AG04450 (cell line): ENCODE data around the gene ZCWPW1. TPM values are rescaled to one million over a fixed set of nuclear protein-coding genes. Genes with fewer than 3 reads are reported as not detected.
A peak's percentile ranks its signal among the peaks of the same experiment; 100 is the strongest.

Experiments
- CTCF ChIA-PET: fragments of 300-600, 350-600 bp; formaldehyde crosslinking; extraction: SDS; loops from one replicate; lab custom pipeline; 2022; ENCODE audit warnings: antibody characterized with exemption, inconsistent platforms; lab: Charles Lee
- POLR2A ChIA-PET: fragments of 350-600 bp; formaldehyde crosslinking; extraction: SDS; loops from one replicate; lab custom pipeline; 2021; ENCODE audit warnings: antibody characterized with exemption, inconsistent platforms; lab: Yijun Ruan, JAX
- DNase-seq: peaks from one replicate; pipeline ENCODE4 v3.0.0-alpha.2; 2011; ENCODE audit warnings: low read depth, low spot score
- H3K27ac ChIP-seq: one replicate; pipeline ENCODE4 v1.5.1; 2012; ENCODE audit warnings: low read depth, low read length, control low read depth
- H3K27me3 ChIP-seq: one replicate; pipeline ENCODE4 v1.6.0; 2012; ENCODE audit warnings: low read length; ENCODE audit not compliant: control insufficient read depth, insufficient read depth
- H3K4me3 ChIP-seq: 2 replicates; pipeline ENCODE4 v1.5.1; 2011; ENCODE audit warnings: mild to moderate bottlenecking, low read depth, low read length, control low read depth
- H3K9me3 ChIP-seq: 2 replicates; pipeline ENCODE4 v1.5.1; 2012; ENCODE audit warnings: low read length; ENCODE audit not compliant: control insufficient read depth, insufficient read depth
- polyA plus RNA-seq: library from polyadenylated mRNA; depleted of rRNA; stranded (reverse); fragments of >200 nt; gene quantifications from 2 replicates; pipeline ENCODE4 v1.2.3, GENCODE V29; 2011
- TF ChIP-seq, protein P1 (sequence below): IDR thresholded peaks from 2 replicates; pipeline ENCODE4 v1.5.1; 2011; ENCODE audit warnings: low read depth, low read length, control low read depth, inconsistent platforms

ZCWPW1 gene
- polyA plus RNA-seq, 1 experiment = 1.5 TPM

GRCh38 chr7:100433276-100433591 is 4.7 kb upstream of the ZCWPW1 start:
- POLR2A ChIA-PET = no interaction called here
- CTCF ChIA-PET = no interaction called here

GRCh38 chr7:100432621-100433275 is 4.2 kb upstream of the ZCWPW1 start:
- no peak overlapping the region for H3K27ac ChIP-seq
- no peaks in the 10 kb centered on the region for H3K27me3 ChIP-seq
- H3K9me3 ChIP-seq = peaks cover 4% of the 10 kb centered on the region; the same call in 1 of the 2 replicates
- H3K4me3 ChIP-seq = no peak overlapping the region
- DNase-seq = no peak
- CTCF ChIA-PET = interaction anchor here (0.6 kb wide), 1 partner anchor 26 kb away, joined by 3 read pairs; no protein-coding TSS in a partner anchor
- TF ChIP-seq, protein P1, sequence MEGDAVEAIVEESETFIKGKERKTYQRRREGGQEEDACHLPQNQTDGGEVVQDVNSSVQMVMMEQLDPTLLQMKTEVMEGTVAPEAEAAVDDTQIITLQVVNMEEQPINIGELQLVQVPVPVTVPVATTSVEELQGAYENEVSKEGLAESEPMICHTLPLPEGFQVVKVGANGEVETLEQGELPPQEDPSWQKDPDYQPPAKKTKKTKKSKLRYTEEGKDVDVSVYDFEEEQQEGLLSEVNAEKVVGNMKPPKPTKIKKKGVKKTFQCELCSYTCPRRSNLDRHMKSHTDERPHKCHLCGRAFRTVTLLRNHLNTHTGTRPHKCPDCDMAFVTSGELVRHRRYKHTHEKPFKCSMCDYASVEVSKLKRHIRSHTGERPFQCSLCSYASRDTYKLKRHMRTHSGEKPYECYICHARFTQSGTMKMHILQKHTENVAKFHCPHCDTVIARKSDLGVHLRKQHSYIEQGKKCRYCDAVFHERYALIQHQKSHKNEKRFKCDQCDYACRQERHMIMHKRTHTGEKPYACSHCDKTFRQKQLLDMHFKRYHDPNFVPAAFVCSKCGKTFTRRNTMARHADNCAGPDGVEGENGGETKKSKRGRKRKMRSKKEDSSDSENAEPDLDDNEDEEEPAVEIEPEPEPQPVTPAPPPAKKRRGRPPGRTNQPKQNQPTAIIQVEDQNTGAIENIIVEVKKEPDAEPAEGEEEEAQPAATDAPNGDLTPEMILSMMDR = no peak
- POLR2A ChIA-PET = no interaction called here

More at GRCh38 chr7:100433276-100433591, 4.7 kb upstream of the ZCWPW1 start:
- DNase-seq = no peak
- H3K27me3 ChIP-seq = no peaks in the 10 kb centered on the region
- H3K27ac ChIP-seq = no peak overlapping the region
- TF ChIP-seq, protein P1 = no peak
- H3K4me3 ChIP-seq = no peak overlapping the region
- no peaks in the 10 kb centered on the region; the same call in 1 of the 2 replicates for H3K9me3 ChIP-seq

GRCh38 chr7:100432053-100432452 is 3.5 kb upstream of the ZCWPW1 start:
- ChIA-PET CTCF (interaction anchor here (0.6 kb wide), 1 partner anchor 25 kb away, joined by 3 read pairs; no protein-coding TSS in a partner anchor), POLR2A (interaction anchor here (1.1 kb wide), 1 partner anchor 16 kb away, joined by 4 read pairs; no protein-coding TSS in a partner anchor)
- Histone ChIP-seq H3K27ac (no peak overlapping the region), H3K27me3 (no peaks in the 10 kb centered on the region), H3K9me3 (peaks cover 5% of the 10 kb centered on the region; the same call in 1 of the 2 replicates), H3K4me3 (peak overlapping the region; percentile 20; the same call in 1 of the 2 replicates)
- DNase-seq = no peak
- TF ChIP-seq, protein P1 = no peak

DNA sequence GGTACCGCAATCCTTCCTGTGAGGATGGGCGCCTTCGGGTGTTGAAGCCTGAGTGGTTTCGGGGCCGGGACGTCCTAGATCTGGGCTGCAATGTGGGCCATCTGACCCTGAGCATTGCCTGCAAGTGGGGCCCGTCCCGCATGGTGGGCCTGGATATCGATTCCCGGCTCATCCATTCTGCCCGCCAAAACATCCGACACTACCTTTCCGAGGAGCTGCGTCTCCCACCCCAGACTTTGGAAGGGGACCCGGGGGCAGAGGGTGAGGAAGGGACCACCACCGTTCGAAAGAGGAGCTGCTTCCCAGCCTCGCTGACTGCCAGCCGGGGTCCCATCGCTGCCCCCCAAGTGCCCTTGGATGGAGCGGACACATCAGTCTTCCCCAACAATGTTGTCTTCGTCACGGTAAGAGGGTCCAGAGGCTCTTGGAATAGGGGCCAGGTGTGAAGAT is 2.8 kb upstream of the ZCWPW1 start:
- H3K4me3 ChIP-seq = peak overlapping the region; percentile 84
- CTCF ChIA-PET = no interaction called here
- TF ChIP-seq, protein P1 = no peak
- H3K27me3 ChIP-seq = no peaks in the 10 kb centered on the region
- H3K27ac ChIP-seq = no peak overlapping the region
- POLR2A ChIA-PET = interaction anchor here (1.1 kb wide), 1 partner anchor 17 kb away, joined by 4 read pairs; no protein-coding TSS in a partner anchor
- peaks cover 5% of the 10 kb centered on the region; the same call in 1 of the 2 replicates for H3K9me3 ChIP-seq
- no peak for DNase-seq
